ENCODE data around the gene LUZP2.

DNA sequence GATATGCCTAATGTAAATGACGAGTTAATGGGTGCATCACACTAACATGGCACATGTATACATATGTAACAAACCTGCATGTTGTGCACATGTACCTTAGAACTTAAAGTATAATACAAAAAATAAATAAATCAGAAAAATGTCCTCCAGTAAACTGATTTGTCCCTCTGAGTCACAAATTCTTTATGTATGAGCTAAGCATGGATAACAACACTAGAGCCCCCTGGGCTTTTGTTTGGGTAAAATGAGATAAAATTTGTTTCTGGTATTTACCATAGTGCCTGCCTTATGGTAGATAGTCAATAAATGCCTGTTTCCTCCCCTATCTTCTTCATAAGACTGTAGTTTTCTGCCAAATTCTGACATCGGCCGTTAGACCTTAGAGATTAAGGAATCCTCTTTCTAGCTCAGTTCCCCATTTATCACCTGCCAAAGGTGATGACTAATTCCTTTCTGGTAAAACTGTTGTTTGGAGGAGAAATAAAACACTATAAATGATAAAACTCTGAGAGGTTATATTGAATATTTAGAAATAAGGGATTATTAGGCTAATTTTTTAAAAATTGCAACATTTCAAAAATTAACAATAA, 43.6 kb upstream of the LUZP2 start:
- TF ChIP-seq, protein P1, sequence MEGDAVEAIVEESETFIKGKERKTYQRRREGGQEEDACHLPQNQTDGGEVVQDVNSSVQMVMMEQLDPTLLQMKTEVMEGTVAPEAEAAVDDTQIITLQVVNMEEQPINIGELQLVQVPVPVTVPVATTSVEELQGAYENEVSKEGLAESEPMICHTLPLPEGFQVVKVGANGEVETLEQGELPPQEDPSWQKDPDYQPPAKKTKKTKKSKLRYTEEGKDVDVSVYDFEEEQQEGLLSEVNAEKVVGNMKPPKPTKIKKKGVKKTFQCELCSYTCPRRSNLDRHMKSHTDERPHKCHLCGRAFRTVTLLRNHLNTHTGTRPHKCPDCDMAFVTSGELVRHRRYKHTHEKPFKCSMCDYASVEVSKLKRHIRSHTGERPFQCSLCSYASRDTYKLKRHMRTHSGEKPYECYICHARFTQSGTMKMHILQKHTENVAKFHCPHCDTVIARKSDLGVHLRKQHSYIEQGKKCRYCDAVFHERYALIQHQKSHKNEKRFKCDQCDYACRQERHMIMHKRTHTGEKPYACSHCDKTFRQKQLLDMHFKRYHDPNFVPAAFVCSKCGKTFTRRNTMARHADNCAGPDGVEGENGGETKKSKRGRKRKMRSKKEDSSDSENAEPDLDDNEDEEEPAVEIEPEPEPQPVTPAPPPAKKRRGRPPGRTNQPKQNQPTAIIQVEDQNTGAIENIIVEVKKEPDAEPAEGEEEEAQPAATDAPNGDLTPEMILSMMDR (IDR thresholded peaks at IDR 0.05 in 8 of 11, conservative IDR thresholded peaks at IDR 0.05 in 3 of 11) = no peak
- no peak for TF ChIP-seq POLR2AphosphoS5 (IDR thresholded peaks at IDR 0.05)
- TF ChIP-seq POLR2A (IDR thresholded peaks at IDR 0.05) = no peak
